Lower leg skin (tissue), 3 donors: ENCODE results near the gene TMEM229B.

Experiments used
- CTCF ChIP-seq, 3 donors: fragments of 450-650 bp; IDR thresholded peaks; one replicate each; pipeline ENCODE4 v1.5.1; 2016; ENCODE audit warnings: antibody characterized with exemption in 3 of 3, mild to moderate bottlenecking in 3 of 3, moderate library complexity in 2 of 3
- POLR2A ChIP-seq, 2 donors: fragments of 450-650 bp; IDR thresholded peaks; one replicate each; pipeline ENCODE4 v1.6.1; 2016 to 2017; ENCODE audit warnings: antibody characterized with exemption in 2 of 2, mild to moderate bottlenecking in 1 of 2, moderate library complexity in 1 of 2

DNA sequence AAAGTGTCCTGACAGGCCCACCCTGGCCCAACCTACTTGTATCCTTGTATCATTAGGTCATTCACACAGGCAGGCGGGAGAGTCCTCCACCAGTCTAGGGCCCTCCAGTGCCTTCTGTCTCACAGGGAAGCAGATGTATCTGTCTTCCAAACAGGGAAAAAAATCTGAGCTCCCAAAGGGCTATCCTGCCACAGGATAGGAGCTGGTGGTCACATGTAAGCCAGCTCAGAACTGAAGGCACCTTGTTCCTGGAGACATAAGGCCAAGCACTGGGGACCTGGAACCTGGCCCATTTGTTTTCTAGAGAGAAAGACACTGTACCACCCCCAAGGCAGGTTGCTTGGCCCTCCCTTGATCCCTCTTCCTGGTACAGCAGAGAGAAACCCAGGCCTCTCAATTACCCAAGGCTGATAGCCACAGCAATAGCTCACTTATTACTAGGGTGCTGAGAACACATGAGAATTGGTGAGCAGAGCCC lies 25.1 kb upstream of the TMEM229B start:
- TF ChIP-seq CTCF (IDR thresholded peaks at IDR 0.05) (no peak), POLR2A (IDR thresholded peaks at IDR 0.05) (no peak)
